Ascending aorta (tissue), 2 donors: ENCODE data around the gene IZUMO1. TPM values are rescaled to one million over a fixed set of nuclear protein-coding genes. Genes with fewer than 3 reads are reported as not detected.
"Not testable (repeated sequence)": the region's sequence is repeated elsewhere in the genome, so short reads cannot be mapped to it uniquely, and the experiment has no call there.

ENCODE experiments used
- DNase-seq, 2 donors: peaks; one replicate each; pipeline ENCODE4 v3.0.0-alpha.2; 2019; ENCODE audit warnings: low spot score in 2 of 2
- H3K27ac ChIP-seq, 2 donors: fragments of 200-600 bp; sonication (generic); one replicate each; pipeline ENCODE4 v1.5.1; 2016 to 2017; ENCODE audit warnings: mild to moderate bottlenecking in 1 of 2
- H3K27me3 ChIP-seq: fragments of 200-600 bp; sonication (generic); one replicate; pipeline ENCODE4 v1.5.1; 2017
- H3K36me3 ChIP-seq, 2 donors: fragments of 200-600 bp; sonication (generic); one replicate each; pipeline ENCODE4 v1.5.1; 2016
- H3K4me1 ChIP-seq, 2 donors: fragments of 200-600 bp; sonication (generic); one replicate each; pipeline ENCODE4 v1.5.1; 2016 to 2017; ENCODE audit warnings: mild to moderate bottlenecking in 1 of 2
- H3K4me3 ChIP-seq, 2 donors: fragments of 200-600 bp; sonication (generic); one replicate each; pipeline ENCODE4 v1.5.1; 2016 to 2017; ENCODE audit warnings: mild to moderate bottlenecking in 1 of 2
- H3K9me3 ChIP-seq, 2 donors: fragments of 200-600 bp; sonication (generic); one replicate each; pipeline ENCODE4 v1.5.1; 2016
- intact Hi-C: fragments of 100-400 bp; cut with DNase I; formaldehyde crosslinking; loops from one replicate; pipeline ENCODE4 v1.15.1; 2023
- total RNA-seq: library from RNA; depleted of rRNA; stranded (reverse); fragments of >200 nt; gene quantifications from one replicate; pipeline ENCODE4 v1.1.0, GENCODE V29; 2016
- TF ChIP-seq, protein P1 (sequence below), 3 experiments: fragments of 200-600 bp in 2 of 3; fragments of 450-650 bp in 1 of 3; sonication (generic) in 2 of 3; IDR thresholded peaks; one replicate each; pipeline ENCODE4 v1.5.1; 2016 to 2019; ENCODE audit warnings: antibody characterized with exemption in 3 of 3, mild to moderate bottlenecking in 1 of 3, moderate library complexity in 1 of 3

The IZUMO1 gene
- total RNA-seq, 1 donor from 2014 or later: not detected

DNA sequence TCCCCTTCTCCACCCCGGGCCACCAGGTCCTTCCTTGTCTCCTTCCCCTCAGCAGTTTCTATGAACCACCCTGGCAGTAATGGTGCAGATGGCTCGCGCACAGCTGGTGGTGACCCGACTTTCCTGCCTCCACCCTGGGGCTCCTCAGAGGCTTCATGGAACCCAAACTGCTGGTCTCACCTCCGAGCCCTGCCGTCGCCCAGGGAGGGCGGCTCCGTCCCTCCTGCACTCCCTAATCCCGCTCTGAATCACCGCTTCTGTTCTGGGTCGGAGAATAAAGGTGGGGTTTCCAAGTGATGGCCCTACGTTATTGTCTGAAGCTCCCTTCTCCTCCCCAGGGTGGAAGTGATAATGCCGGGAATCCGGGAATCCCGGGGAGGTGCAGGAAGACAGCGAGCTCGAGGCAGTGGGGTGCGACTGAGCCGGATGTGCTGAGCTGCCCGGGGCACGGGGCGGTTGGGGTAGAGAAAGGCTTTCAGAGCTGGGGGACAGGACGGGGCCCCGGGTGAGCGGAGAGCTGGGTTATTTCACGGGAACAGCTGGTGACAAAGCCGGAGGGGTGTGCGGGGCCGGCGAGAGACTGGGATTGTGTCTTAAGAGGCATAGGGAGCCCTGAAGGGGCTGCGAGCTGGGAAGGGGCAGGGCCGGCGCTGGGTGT is 50.2 kb downstream of the IZUMO1 start:
- no peaks in the 10 kb centered on the region for H3K27me3 ChIP-seq
- H3K27ac ChIP-seq: no peak overlapping the region
- DNase-seq: no peak
- no peaks in the 10 kb centered on the region for H3K4me1 ChIP-seq
- peak overlapping the region in 1 of 2 donors; percentile 21 for H3K4me3 ChIP-seq
- TF ChIP-seq, protein P1, sequence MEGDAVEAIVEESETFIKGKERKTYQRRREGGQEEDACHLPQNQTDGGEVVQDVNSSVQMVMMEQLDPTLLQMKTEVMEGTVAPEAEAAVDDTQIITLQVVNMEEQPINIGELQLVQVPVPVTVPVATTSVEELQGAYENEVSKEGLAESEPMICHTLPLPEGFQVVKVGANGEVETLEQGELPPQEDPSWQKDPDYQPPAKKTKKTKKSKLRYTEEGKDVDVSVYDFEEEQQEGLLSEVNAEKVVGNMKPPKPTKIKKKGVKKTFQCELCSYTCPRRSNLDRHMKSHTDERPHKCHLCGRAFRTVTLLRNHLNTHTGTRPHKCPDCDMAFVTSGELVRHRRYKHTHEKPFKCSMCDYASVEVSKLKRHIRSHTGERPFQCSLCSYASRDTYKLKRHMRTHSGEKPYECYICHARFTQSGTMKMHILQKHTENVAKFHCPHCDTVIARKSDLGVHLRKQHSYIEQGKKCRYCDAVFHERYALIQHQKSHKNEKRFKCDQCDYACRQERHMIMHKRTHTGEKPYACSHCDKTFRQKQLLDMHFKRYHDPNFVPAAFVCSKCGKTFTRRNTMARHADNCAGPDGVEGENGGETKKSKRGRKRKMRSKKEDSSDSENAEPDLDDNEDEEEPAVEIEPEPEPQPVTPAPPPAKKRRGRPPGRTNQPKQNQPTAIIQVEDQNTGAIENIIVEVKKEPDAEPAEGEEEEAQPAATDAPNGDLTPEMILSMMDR (IDR thresholded peaks at IDR 0.05): no peak
- peaks cover 3 to 4% of the 10 kb centered on the region in 2 donors for H3K36me3 ChIP-seq
- H3K9me3 ChIP-seq: no peaks in the 10 kb centered on the region
- intact Hi-C loops: no loop called here

DNA sequence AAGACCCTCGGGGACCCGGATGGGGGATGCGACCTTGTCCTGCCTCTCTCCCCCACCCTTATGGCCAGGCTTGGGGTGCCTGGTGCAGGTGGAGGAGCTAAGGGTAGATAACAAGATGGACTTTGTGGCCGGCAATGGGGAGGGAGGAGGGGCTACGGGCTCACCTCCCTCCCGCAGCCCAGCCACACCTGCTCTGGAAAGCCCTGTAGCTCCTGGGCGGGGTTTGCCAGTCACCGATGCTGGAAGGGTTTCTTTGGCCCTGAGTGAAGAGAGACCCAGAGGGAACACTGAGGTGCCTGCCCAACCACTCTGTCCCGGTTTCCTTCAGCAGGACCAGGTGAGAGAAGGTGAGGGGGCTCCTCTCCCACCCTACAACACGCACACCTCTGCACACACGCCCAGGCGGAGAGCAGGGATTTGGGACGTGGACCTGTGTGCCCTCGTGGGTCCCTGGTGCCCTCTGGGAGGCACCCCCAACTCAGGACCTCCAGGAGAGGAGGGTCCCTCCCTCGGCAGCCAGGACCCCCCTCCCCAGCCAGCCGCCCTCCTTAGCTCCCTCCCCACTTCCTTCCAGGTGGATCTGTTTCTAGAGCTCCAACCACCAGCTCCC is 50.9 kb downstream of the IZUMO1 start, which contains the start of gene FUT2:
FUT2 (plus strand) TSS at position 229 of the 610 bp plus-strand sequence. CDS start 6,986 bp downstream, outside the sequence.
- Histone ChIP-seq H3K9me3 (no peaks in the 10 kb centered on the region), H3K27me3 (no peaks in the 10 kb centered on the region), H3K36me3 (peaks cover 0 to under 1% of the 10 kb centered on the region in 2 donors), H3K27ac (no peak within 1 kb of the TSS), H3K4me3 (peak within 1 kb of the TSS in 1 of 2 donors; percentile 21), H3K4me1 (no peaks in the 10 kb centered on the region)
- no peak for DNase-seq
- TF ChIP-seq, protein P1 (IDR thresholded peaks at IDR 0.05): no peak
- intact Hi-C loops: no loop called here

DNA sequence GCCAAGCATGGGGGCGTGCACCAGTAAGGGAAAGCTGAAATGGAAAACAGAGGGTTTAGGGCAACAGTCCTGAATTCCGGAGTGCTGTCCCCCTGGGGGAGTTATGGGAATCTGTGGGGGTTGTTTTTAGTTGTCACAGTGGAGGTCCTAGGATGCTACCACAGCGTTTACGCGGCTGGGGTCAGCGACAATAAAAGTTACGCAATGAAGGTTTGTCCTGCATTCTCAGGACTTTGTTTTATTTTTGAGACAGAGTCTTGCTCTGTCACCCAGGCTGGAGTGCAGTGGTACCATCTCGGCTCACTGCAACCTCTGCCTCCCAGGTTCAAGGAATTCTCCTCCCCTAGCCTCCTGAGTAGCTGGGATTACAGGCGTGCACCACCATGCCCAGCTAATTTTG is 53.1 kb downstream of the IZUMO1 start:
- H3K27ac ChIP-seq, H3K4me3 ChIP-seq, DNase-seq, H3K27me3 ChIP-seq, intact Hi-C loops, H3K36me3 ChIP-seq, H3K4me1 ChIP-seq, H3K9me3 ChIP-seq: not testable (repeated sequence)

Other genes with a start within 250 kb of the IZUMO1 start
- gene LMTK3, start 235.1 kb downstream of the IZUMO1 start, total RNA-seq: 0.11 TPM
- not detected for gene SULT2B1, start 194.7 kb downstream of the IZUMO1 start, total RNA-seq
- not detected for gene SPACA4, start 140.2 kb downstream of the IZUMO1 start, total RNA-seq
- not detected for gene FAM83E, start 131.8 kb downstream of the IZUMO1 start, total RNA-seq
- 2,223 TPM for gene RPL18, start 127.7 kb downstream of the IZUMO1 start, total RNA-seq
- gene SPHK2, start 127.4 kb downstream of the IZUMO1 start, total RNA-seq: 35.3 TPM
- gene DBP, start 109.5 kb downstream of the IZUMO1 start, total RNA-seq: 0.21 TPM
- not detected for gene CA11, start 100.7 kb downstream of the IZUMO1 start, total RNA-seq
- gene NTN5, start 73.9 kb downstream of the IZUMO1 start, total RNA-seq: not detected
- not detected for gene FUT2, start 50.9 kb downstream of the IZUMO1 start, total RNA-seq
- 0.32 TPM for gene MAMSTR, start 27.2 kb downstream of the IZUMO1 start, total RNA-seq
- gene RASIP1, start 6.3 kb downstream of the IZUMO1 start, total RNA-seq: 85.9 TPM
- 3.8 TPM for gene FUT1, start 5.7 kb upstream of the IZUMO1 start, total RNA-seq
- not detected for gene FGF21, start 8.6 kb upstream of the IZUMO1 start, total RNA-seq
- 42.4 TPM for gene BCAT2, start 64.1 kb upstream of the IZUMO1 start, total RNA-seq
- 9.8 TPM for gene HSD17B14, start 89.6 kb upstream of the IZUMO1 start, total RNA-seq
- gene PLEKHA4, start 121.7 kb upstream of the IZUMO1 start, total RNA-seq: 237 TPM
- 142 TPM for gene PPP1R15A, start 125.5 kb upstream of the IZUMO1 start, total RNA-seq
- not detected for gene TULP2, start 151.8 kb upstream of the IZUMO1 start, total RNA-seq
- gene NUCB1, start 153.4 kb upstream of the IZUMO1 start, total RNA-seq: 505 TPM
- gene DHDH, start 186.8 kb upstream of the IZUMO1 start, total RNA-seq: not detected
- gene BAX, start 208.0 kb upstream of the IZUMO1 start, total RNA-seq: 182 TPM
- 7,736 TPM for gene FTL, start 218.4 kb upstream of the IZUMO1 start, total RNA-seq
- 21.8 TPM for gene GYS1, start 246.4 kb upstream of the IZUMO1 start, total RNA-seq
- gene RUVBL2, start 247.0 kb upstream of the IZUMO1 start, total RNA-seq: 106 TPM